Measurements from ENCODE around the gene ALPK1.

GRCh38 chr4:112371361-112371760 lies 74.2 kb downstream of the ALPK1 start:
- TF ChIP-seq EZH2 (IDR thresholded peaks at IDR 0.05; ENCODE audit: borderline replicate concordance, low read depth, low read length, severe bottlenecking) (no peak), CTCF (IDR thresholded peaks at IDR 0.05; ENCODE audit: borderline replicate concordance, extremely low read depth, low read length, poor library complexity, severe bottlenecking) (no peak)
